HG03378 (cell line): ENCODE measurements around the gene SH2D3A.
A peak's percentile ranks its signal among the peaks of the same experiment; 100 is the strongest.
"Not testable (repeated sequence)": the region's sequence is repeated elsewhere in the genome, so short reads cannot be mapped to it uniquely, and the experiment has no call there.

ENCODE experiments used
- ATAC-seq: cut with Tn5 transposase; IDR thresholded peaks from one replicate; pipeline ENCODE4 v1.9.1; 2021; ENCODE audit warnings: mild to moderate bottlenecking, moderate library complexity; ENCODE audit not compliant: unreplicated experiment

Gene SH2D3A

GRCh38 chr19:6767357-6768235 lies at the start of gene SH2D3A:
Gene SH2D3A (minus strand): TSS chr19:6767435. CDS start chr19:6763748, 3,687 bp downstream.
- peak; percentile 58 for ATAC-seq

- ATAC-seq: no peak
These were observed 46.4 kb upstream of the SH2D3A start for GRCh38 chr19:6813659-6814058.

GRCh38 chr19:6812612-6813011 lies 45.4 kb upstream of the SH2D3A start:
- ATAC-seq: no peak

DNA sequence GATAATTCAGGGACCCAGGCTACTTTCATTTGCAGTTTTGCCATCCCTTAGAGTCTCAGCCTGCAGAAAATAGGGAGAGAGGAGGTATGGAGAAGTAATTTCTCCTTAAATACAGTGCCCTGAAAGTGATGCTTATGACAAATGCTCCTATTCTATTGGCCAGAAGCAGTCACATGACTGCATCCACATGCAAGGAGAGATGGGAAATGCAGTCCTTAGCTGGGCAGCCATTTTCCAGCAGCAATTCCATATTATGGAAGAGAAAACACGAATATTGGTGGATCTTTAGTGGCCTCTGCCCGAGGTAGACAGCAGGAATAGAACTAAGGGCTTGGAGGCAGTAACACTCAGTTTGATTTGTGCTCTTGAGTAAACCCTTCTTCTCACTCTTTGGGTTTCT lies 44.7 kb upstream of the SH2D3A start:
- ATAC-seq: no peak

GRCh38 chr19:6811378-6811777 lies 44.1 kb upstream of the SH2D3A start:
- no peak for ATAC-seq

GRCh38 chr19:6809262-6809661 lies 42.0 kb upstream of the SH2D3A start:
- ATAC-seq: no peak

- ATAC-seq: no peak
These were observed 41.3 kb upstream of the SH2D3A start for GRCh38 chr19:6808494-6808893.

DNA sequence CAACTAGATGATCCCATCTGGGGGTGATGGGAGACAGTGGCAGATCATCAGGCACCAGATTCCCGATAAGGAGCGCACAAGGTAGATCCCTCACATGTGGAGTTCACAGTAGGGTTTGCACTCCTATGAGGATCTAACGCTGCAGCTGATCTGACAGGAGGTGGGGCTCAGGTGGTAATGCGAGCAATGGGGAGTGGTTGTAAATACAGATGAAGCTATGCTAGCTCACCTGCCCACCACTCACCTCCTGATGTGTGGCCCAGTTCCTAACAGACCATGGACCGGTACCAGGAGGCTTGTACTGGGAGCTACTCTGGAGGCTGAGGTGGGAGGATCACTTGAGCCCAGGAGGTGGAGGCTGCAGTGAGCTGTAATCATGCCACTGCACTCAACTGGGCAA lies 40.1 kb upstream of the SH2D3A start:
- no peak for ATAC-seq

GRCh38 chr19:6806488-6806887 lies 39.3 kb upstream of the SH2D3A start:
- ATAC-seq: no peak

- peak; percentile 8 for ATAC-seq
These were observed 35.8 kb upstream of the SH2D3A start for GRCh38 chr19:6803036-6803404.

DNA sequence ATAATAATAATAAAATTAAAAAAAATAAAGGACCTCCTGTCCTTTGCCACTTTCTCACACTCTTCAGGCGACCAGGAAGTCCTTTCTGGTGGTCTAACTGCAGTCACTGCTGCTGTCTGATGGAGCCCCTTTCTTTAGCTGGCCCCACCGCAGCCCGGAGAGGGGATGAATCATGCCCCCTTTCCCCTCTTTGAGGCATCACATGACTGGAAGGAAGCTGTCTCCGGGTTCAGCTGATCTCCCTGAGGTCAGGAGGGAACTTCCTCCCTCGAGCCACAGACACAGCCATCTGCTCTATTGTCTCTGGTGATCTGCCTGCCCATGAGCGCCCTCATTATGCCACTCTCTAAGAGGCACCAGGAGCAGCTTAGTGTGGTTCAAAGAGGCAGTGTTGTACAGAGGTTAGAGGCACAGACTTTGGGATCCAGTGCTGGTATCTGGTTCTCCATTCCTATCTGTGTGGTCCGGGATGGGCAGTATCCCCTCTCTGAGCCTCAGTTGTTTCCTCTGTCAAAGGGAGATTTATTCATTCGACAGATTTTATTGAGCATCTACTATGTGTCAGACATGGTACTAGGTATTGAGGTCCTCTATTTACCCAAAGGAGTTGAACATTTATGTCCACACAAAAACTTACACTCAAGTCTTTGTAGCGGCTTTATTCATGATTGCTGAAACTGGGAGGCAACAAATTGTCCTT lies 35.3 kb upstream of the SH2D3A start:
- peak; percentile 45 for ATAC-seq

DNA sequence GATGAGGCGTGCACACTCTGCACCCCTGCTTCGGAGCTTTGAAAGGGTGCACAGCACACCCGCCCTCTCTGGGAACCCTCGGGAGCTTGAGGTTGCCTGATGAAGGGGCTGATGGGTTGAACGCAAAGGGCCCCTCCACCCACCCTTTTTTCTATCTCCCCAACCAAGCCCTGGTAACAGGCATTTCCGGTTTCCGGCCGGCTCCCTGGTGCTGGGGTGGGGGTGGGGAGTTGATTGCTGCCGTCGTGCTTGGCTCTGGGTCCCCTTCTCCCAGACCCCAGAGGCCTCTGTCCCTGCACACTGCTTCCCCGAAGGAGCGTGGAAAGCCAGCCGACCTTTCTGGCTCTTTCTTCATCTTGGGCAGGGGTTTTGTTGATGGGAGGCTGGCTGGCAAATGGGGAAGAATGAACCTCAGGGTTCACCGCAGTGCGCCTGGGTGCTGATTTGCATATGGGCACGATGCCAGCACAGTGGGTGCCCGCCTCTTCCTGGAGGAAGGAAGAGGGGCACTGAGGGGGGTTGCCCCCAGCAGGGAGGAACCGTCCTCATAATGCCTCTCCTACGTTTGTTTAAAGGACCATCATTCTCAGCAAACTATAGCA lies 34.4 kb upstream of the SH2D3A start:
- ATAC-seq: peak; percentile 40

DNA sequence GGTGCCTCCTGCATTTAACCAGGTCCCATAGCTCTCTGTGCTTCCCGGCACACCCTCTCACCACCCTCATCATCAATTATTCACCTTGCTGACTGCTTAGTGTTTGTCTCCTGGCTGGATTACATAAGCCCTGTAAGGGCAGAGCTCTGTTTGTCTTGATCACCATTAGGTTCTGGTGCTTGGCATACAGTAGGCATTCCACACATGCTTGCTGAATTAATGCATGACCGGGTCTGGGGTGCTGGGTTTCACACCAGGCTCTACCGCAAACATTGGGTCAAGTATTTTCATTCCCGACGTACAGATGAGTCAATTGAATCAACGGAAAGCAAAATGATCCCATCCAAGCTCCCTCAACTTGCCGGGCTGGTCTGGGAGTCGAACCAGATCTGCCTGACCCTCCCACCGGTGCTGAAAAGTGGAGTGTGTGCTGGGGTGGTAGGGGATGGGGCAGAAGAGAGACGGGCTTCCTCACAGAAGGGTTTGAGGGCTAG lies 33.8 kb upstream of the SH2D3A start:
- ATAC-seq: peak; percentile 18

DNA sequence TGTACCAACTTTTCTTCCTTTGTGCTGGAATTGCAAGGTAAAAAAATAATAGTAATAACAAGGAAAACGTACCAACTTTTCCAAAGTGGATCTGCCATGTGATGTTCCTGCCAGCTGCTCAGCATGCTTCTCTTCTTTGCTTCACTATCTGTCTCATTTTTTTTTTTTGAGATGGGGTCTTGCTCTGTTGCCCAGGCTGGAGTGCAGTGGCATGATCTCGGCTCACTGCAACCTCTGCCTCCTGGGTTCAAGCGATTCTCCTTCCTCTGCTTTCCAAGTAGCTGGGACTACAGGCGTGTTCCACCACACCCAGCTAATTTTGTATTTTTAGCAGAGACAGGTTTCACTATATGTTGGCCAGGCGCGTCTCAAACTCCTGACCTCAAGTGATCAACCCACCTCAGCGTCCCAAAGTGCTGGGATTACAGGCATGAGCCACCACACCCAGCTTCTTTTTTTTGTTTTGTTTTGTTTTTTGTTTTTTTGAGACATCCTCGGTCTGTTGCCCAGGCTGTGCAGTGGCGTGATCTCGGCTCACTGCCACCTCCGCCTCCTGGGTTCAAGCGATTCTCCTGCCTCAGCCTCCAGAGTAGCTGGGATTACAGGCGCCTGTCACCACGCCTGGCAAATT lies 33.0 kb upstream of the SH2D3A start:
- ATAC-seq: not testable (repeated sequence)

- ATAC-seq: no peak
These were observed 30.4 kb upstream of the SH2D3A start for GRCh38 chr19:6797646-6798045.

GRCh38 chr19:6796278-6796677 lies 29.0 kb upstream of the SH2D3A start:
- no peak for ATAC-seq

DNA sequence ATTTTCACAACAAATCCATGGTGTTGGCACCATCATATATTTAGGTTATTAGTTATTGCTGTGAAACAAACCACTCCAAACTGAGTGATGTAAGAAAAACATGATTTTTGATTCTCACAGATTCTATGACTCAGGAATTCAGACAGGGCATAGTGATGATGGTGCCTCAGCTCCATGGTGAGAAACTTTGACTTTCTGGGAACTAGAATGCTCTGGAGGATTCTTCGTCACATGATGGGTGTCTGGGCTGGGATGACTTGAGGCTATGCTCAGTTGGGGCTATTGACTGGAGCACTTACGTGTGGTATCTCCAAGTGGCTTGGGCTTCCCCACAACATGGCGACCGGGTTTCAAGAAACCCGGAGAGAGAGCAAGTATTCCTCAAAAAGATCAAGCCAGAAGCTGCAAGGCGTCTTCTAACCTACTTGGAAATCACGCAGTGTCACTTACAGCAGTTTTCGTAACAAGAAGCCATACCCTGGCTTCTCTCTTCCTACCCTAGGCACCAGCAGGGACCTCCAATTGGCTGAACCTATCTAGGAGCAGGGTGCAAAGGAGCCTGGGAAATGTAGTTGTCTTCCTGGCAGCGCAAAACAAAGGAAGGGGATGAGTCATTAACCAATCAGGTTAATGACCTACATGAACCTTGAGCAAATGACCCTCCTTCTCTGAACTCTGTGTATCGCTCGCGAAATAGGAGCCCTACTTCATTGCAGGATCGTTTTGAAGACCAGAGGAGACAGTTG lies 27.6 kb upstream of the SH2D3A start:
- no peak for ATAC-seq

DNA sequence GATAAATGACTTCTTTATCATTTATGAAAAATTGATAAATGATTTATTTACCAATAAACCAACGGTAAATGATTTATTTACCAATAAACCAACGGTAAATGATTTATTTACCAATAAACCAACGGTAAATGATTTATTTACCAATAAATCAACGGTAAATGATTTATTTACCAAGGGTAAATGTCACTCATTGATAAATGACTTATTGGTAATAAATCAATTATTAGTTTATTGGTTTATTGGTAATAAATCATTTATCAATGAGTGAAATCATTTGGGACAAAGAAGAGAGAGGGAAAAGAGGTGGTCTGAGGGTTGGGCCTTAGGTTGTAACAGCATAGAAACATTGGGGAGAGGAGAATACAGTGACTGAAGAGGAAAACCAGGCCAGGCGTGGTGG lies 26.7 kb upstream of the SH2D3A start:
- no peak for ATAC-seq

- no peak for ATAC-seq
These were observed 26.2 kb upstream of the SH2D3A start for GRCh38 chr19:6793411-6793810.

DNA sequence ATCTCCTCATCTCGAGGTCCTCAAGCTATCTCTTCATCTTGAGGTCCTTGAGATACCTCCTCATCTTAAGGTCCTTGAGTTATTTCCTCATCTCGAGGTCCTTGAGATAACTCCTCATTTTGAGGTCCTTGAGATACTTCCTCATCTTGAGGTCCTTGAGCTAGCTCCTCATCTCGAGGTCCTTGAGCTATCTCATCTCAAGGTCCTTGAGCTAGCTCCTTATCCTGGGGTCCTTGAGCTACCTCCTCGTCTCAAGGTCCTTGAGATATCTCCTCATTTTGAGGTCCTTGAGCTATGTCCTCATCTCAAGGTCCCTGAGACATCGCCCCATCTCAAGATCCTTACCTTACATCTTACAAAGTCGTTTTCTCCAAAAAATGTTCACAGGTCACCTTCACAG lies 24.0 kb upstream of the SH2D3A start:
- ATAC-seq: no peak
